ENCODE measurements around the gene ATRIP. TPM values are rescaled to one million over a fixed set of nuclear protein-coding genes. Genes with fewer than 3 reads are reported as not detected.

ATRIP gene
- total and polyA plus RNA-seq, 2 of the 4 experiments (the other 2 are of a cell fraction) = 6.8 to 10.8 TPM

GRCh38 chr3:48511551-48511950 lies 65.0 kb downstream of the ATRIP start:
- ATAC-seq (ENCODE audit: low read depth) = no peak
- Histone ChIP-seq H4K20me1 (ENCODE audit: insufficient read depth, low read length) (no peaks in the 10 kb centered on the region), H3K4ac (ENCODE audit: low read depth, low read length) (no peak overlapping the region), H3K27me3 (ENCODE audit: control insufficient read depth, insufficient read depth, low read length) (no peaks in the 10 kb centered on the region), H4K8ac (ENCODE audit: low read depth in 2 of 2, low read length in 2 of 2) (no peak overlapping the region), H4K91ac (ENCODE audit: insufficient read depth, low read depth, low read length) (no peak overlapping the region), H3K56ac (ENCODE audit: extremely low read depth, insufficient read depth, low read length) (no peak overlapping the region), H3K9me1 (ENCODE audit: insufficient read depth, low read length) (no peaks in the 10 kb centered on the region), H3K14ac (replicated peaks; ENCODE audit: low read depth, low read length) (no peak overlapping the region), H3K4me3 (ENCODE audit: insufficient read depth, low read depth, low read length) (no peak overlapping the region), H2AK9ac (replicated peaks; ENCODE audit: low read depth, low read length, poor library complexity) (no peak overlapping the region), H3K27ac (ENCODE audit: insufficient read depth, low read length) (no peak overlapping the region), H3K79me1 (ENCODE audit: low read depth in 1 of 2, low read length in 2 of 2) (no peaks in the 10 kb centered on the region), H2BK15ac (ENCODE audit: low read depth, low read length) (no peak overlapping the region), H2BK20ac (ENCODE audit: low read depth, low read length) (no peak overlapping the region), H3K23ac (ENCODE audit: low read depth, low read length) (no peak overlapping the region), H3K18ac (ENCODE audit: low read depth, low read length) (no peak overlapping the region), H3K9me3 (ENCODE audit: control insufficient read depth, insufficient read depth, low read length) (no peaks in the 10 kb centered on the region), H2AFZ (replicated peaks; ENCODE audit: low read length, poor library complexity) (no peak overlapping the region), H3K4me2 (ENCODE audit: low read depth, low read length) (no peak overlapping the region), H2BK5ac (ENCODE audit: low read depth, low read length, poor library complexity, severe bottlenecking) (no peak overlapping the region), H4K5ac (ENCODE audit: low read depth, low read length) (no peak overlapping the region), H3K4me1 (ENCODE audit: control insufficient read depth, insufficient read depth, low read length) (no peaks in the 10 kb centered on the region), H2BK120ac (ENCODE audit: low read depth, low read length) (no peak overlapping the region), H2AK5ac (ENCODE audit: low read depth, low read length) (no peak overlapping the region), H3K9ac (ENCODE audit: low read depth, low read length) (no peak overlapping the region), H3K36me3 (ENCODE audit: control insufficient read depth, insufficient read depth, low read length) (no peaks in the 10 kb centered on the region)
- intact Hi-C loops (cut with micrococcal nuclease) = no loop called here
- ChIA-PET POLR2A (ENCODE audit: unreplicated experiment) (no interaction called here), CTCF (no interaction called here)
- BruUV-seq (replicated peaks) = no TSS peak
- in situ Hi-C loops (cut with MboI; ENCODE audit: low sequenced_read_pairs) = no loop called here
- WGBS, 2 experiments (ENCODE audit: extremely low coverage in 2 of 2, insufficient read length in 1 of 2) = no CpG with 5 or more reads among the region's 4 CpGs
- no peak for TF ChIP-seq RCOR1 (IDR thresholded peaks at IDR 0.05; ENCODE audit: insufficient replicate concordance, low read length)
- TF ChIP-seq BHLHE40 (IDR thresholded peaks at IDR 0.05; ENCODE audit: low read depth, low read length) = no peak
- TF ChIP-seq CEBPB (IDR thresholded peaks at IDR 0.05; ENCODE audit: low read depth, low read length) = no peak
- no peak for TF ChIP-seq FOS (IDR thresholded peaks at IDR 0.05; ENCODE audit: low read depth, low read length)
- TF ChIP-seq SMC3 (IDR thresholded peaks at IDR 0.05; ENCODE audit: low read depth, low read length) = no peak
- TF ChIP-seq ELK1 (IDR thresholded peaks at IDR 0.05; ENCODE audit: borderline replicate concordance, low read depth, low read length) = no peak
- 0 out of 2 replicates have a peak, but pooled peaks have one; percentile 43 for TF ChIP-seq MAFK (IDR thresholded peaks at IDR 0.05; ENCODE audit: low read depth, low read length)
- dilution Hi-C loops (cut with HindIII; ENCODE audit: low sequenced_read_pairs, unreplicated experiment) = no loop called here
- DNase-seq = no peak

All from IMR-90 (cell line).